ENCODE results near the gene SEPTIN5.

DNA sequence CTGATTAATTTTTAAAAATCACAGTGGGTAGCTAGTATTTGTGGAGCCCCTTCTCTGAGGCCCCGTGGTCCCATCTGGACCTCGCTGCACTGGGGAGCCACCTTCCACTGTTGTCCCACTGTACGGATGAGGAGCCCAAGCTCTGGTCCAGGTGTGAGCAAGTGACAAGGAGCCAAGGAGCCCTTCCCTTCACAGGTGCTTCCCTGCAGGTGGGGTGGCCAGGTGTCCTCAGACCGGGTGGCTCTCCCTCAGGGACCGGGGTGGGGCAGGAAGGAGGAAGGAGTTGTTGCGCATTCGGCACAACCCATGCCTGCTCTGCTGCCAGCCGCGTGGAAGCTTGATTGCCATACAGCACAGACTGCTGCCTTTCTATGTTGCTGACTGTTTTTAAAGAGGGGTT, 10.4 kb upstream of the SEPTIN5 start:
- TF ChIP-seq, protein P1, sequence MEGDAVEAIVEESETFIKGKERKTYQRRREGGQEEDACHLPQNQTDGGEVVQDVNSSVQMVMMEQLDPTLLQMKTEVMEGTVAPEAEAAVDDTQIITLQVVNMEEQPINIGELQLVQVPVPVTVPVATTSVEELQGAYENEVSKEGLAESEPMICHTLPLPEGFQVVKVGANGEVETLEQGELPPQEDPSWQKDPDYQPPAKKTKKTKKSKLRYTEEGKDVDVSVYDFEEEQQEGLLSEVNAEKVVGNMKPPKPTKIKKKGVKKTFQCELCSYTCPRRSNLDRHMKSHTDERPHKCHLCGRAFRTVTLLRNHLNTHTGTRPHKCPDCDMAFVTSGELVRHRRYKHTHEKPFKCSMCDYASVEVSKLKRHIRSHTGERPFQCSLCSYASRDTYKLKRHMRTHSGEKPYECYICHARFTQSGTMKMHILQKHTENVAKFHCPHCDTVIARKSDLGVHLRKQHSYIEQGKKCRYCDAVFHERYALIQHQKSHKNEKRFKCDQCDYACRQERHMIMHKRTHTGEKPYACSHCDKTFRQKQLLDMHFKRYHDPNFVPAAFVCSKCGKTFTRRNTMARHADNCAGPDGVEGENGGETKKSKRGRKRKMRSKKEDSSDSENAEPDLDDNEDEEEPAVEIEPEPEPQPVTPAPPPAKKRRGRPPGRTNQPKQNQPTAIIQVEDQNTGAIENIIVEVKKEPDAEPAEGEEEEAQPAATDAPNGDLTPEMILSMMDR (IDR thresholded peaks at IDR 0.05): no peak
- no peak for TF ChIP-seq POLR2A (IDR thresholded peaks at IDR 0.05)

Data from gastroesophageal sphincter (tissue), 3 donors.